Measurements from ENCODE around the gene ERCC6. TPM values are rescaled to one million over a fixed set of nuclear protein-coding genes. Genes with fewer than 3 reads are reported as not detected.

The ERCC6 gene
- total RNA-seq, 1 donor = 54.3 TPM

- Histone ChIP-seq H3K27me3 (ENCODE audit: insufficient read depth, low read length) (no peaks in the 10 kb centered on the region), H4K20me1 (ENCODE audit: insufficient read depth, low read length) (no peaks in the 10 kb centered on the region), H3K36me3 (ENCODE audit: insufficient read depth, low read length) (no peaks in the 10 kb centered on the region), H3K4me2 (ENCODE audit: insufficient read depth, low read length) (no peak overlapping the region), H2AFZ (ENCODE audit: low read length) (no peak overlapping the region), H3K79me2 (ENCODE audit: insufficient read depth, low read length) (no peaks in the 10 kb centered on the region), H3K4me3 (ENCODE audit: insufficient read depth, low read length) (no peak overlapping the region), H3K27ac (ENCODE audit: low read depth, low read length) (no peak overlapping the region), H3K9me3 (ENCODE audit: low read depth, low read length) (no peaks in the 10 kb centered on the region), H3K4me1 (ENCODE audit: insufficient read depth, low read length) (peaks cover 61% of the 10 kb centered on the region)
- no peak for DNase-seq (ENCODE audit: insufficient read length, low spot score, missing footprints)
- TF ChIP-seq CTCF (IDR thresholded peaks at IDR 0.05; ENCODE audit: extremely low read depth, low read depth, low read length) = no peak
These were observed 19.3 kb upstream of the ERCC6 start for GRCh38 chr10:49558190-49558589.

GRCh38 chr10:49557681-49558080, 18.8 kb upstream of the ERCC6 start:
- Histone ChIP-seq H3K36me3 (ENCODE audit: insufficient read depth, low read length) (no peaks in the 10 kb centered on the region), H3K27ac (ENCODE audit: low read depth, low read length) (peak overlapping the region; percentile 23), H4K20me1 (ENCODE audit: insufficient read depth, low read length) (no peaks in the 10 kb centered on the region), H3K79me2 (ENCODE audit: insufficient read depth, low read length) (no peaks in the 10 kb centered on the region), H3K4me2 (ENCODE audit: insufficient read depth, low read length) (no peak overlapping the region), H3K27me3 (ENCODE audit: insufficient read depth, low read length) (no peaks in the 10 kb centered on the region), H3K4me3 (ENCODE audit: insufficient read depth, low read length) (no peak overlapping the region), H3K9me3 (ENCODE audit: low read depth, low read length) (no peaks in the 10 kb centered on the region), H3K4me1 (ENCODE audit: insufficient read depth, low read length) (peaks cover 61% of the 10 kb centered on the region), H2AFZ (ENCODE audit: low read length) (peak overlapping the region; percentile 37)
- TF ChIP-seq CTCF (IDR thresholded peaks at IDR 0.05; ENCODE audit: extremely low read depth, low read depth, low read length) = no peak
- DNase-seq (ENCODE audit: insufficient read length, low spot score, missing footprints) = no peak

- H3K79me2 ChIP-seq (ENCODE audit: insufficient read depth, low read length) = no peaks in the 10 kb centered on the region
- H3K27ac ChIP-seq (ENCODE audit: low read depth, low read length) = peak overlapping the region; percentile 20
- H3K9me3 ChIP-seq (ENCODE audit: low read depth, low read length) = no peaks in the 10 kb centered on the region
- H3K4me2 ChIP-seq (ENCODE audit: insufficient read depth, low read length) = no peak overlapping the region
- no peaks in the 10 kb centered on the region for H3K27me3 ChIP-seq (ENCODE audit: insufficient read depth, low read length)
- no peaks in the 10 kb centered on the region for H4K20me1 ChIP-seq (ENCODE audit: insufficient read depth, low read length)
- H3K4me1 ChIP-seq (ENCODE audit: insufficient read depth, low read length) = peaks cover 63% of the 10 kb centered on the region
- peak overlapping the region; percentile 79 for H2AFZ ChIP-seq (ENCODE audit: low read length)
- peak; percentile 65 for DNase-seq (ENCODE audit: insufficient read length, low spot score, missing footprints)
- no peak overlapping the region for H3K4me3 ChIP-seq (ENCODE audit: insufficient read depth, low read length)
- no peak for TF ChIP-seq CTCF (IDR thresholded peaks at IDR 0.05; ENCODE audit: extremely low read depth, low read depth, low read length)
- no peaks in the 10 kb centered on the region for H3K36me3 ChIP-seq (ENCODE audit: insufficient read depth, low read length)
These were observed 17.8 kb upstream of the ERCC6 start for GRCh38 chr10:49556723-49557122.

- peak overlapping the region; percentile 82 for H3K27ac ChIP-seq (ENCODE audit: low read depth, low read length)
- peak; percentile 65 for DNase-seq (ENCODE audit: insufficient read length, low spot score, missing footprints)
- H3K79me2 ChIP-seq (ENCODE audit: insufficient read depth, low read length) = no peaks in the 10 kb centered on the region
- no peak overlapping the region for H3K4me3 ChIP-seq (ENCODE audit: insufficient read depth, low read length)
- no peaks in the 10 kb centered on the region for H3K36me3 ChIP-seq (ENCODE audit: insufficient read depth, low read length)
- no peaks in the 10 kb centered on the region for H3K27me3 ChIP-seq (ENCODE audit: insufficient read depth, low read length)
- no peaks in the 10 kb centered on the region for H4K20me1 ChIP-seq (ENCODE audit: insufficient read depth, low read length)
- no peak for TF ChIP-seq CTCF (IDR thresholded peaks at IDR 0.05; ENCODE audit: extremely low read depth, low read depth, low read length)
- no peaks in the 10 kb centered on the region for H3K9me3 ChIP-seq (ENCODE audit: low read depth, low read length)
- no peak overlapping the region for H2AFZ ChIP-seq (ENCODE audit: low read length)
- peaks cover 47% of the 10 kb centered on the region for H3K4me1 ChIP-seq (ENCODE audit: insufficient read depth, low read length)
- peak overlapping the region; percentile 59 for H3K4me2 ChIP-seq (ENCODE audit: insufficient read depth, low read length)
These were observed 13.4 kb upstream of the ERCC6 start for GRCh38 chr10:49552277-49552676.

Data from osteoblast (primary cell).